HCT116 (cell line): ENCODE data around the gene BDNF. TPM values are rescaled to one million over a fixed set of nuclear protein-coding genes. Genes with fewer than 3 reads are reported as not detected.
A peak's percentile ranks its signal among the peaks of the same experiment; 100 is the strongest.

Source experiments
- ATAC-seq: fragments of 200-7000 bp; cut with Tn5 transposase; 2 replicates; pipeline ENCODE4 v1.9.1; 2020; ENCODE audit warnings: mild to moderate bottlenecking, moderate library complexity
- Bru-seq: library from RNA; stranded (reverse); fragments of 400-500 nt; gene quantifications from one replicate; lab custom pipeline; 2021; lab: Mats Ljungman, UMichigan
- BruChase-seq, 2 experiments: library from RNA; stranded (reverse); fragments of 400-500 nt; gene quantifications; one replicate each; lab custom pipeline; 2021; lab: Mats Ljungman, UMichigan
- BruUV-seq: library from RNA; stranded (reverse); fragments of 400-500 nt; replicated peaks from 2 replicates; lab custom pipeline; 2021; lab: Mats Ljungman, UMichigan
- CTCF ChIA-PET: fragments of 300-600 bp; sonication (Branson Sonifier 250); formaldehyde crosslinking; loops from one replicate; lab custom pipeline; 2021; ENCODE audit warnings: antibody characterized with exemption; lab: Charles Lee
- POLR2A ChIA-PET: fragments of 300-600, 350-600 bp; sonication (Branson Sonifier 250); formaldehyde crosslinking; loops from one replicate; lab custom pipeline; 2021; ENCODE audit warnings: antibody characterized with exemption; lab: Charles Lee
- RAD21 ChIA-PET, 2 experiments: fragments of 300-600 bp; sonication (Branson Sonifier 250); formaldehyde crosslinking; loops; one replicate each; lab custom pipeline; 2023; ENCODE audit warnings: low total read pairs in 2 of 2; ENCODE audit not compliant: uncharacterized antibody in 2 of 2, unreplicated experiment in 2 of 2, low non-redundant PET in 1 of 2; lab: Charles Lee
- DNase-seq: peaks from one replicate; pipeline ENCODE4 v3.0.0-alpha.2; 2010; ENCODE audit warnings: low read depth, low spot score
- H2AFZ ChIP-seq: fragments of 200-600 bp; shearing (Covaris generic), sonication (generic); 2 replicates; pipeline ENCODE4 v1.6.1; 2017; ENCODE audit warnings: low read depth, mixed run types, mixed read lengths, antibody characterized with exemption, low read length; ENCODE audit not compliant: poor library complexity, severe bottlenecking
- H3K27ac ChIP-seq: 2 replicates; pipeline ENCODE4 v1.5.1; 2012; ENCODE audit warnings: low read depth, low read length
- H3K27me3 ChIP-seq: fragments of 200-600 bp; sonication (generic); 2 replicates; pipeline ENCODE4 v1.6.1; 2016; ENCODE audit warnings: mixed run types, low read length, mixed read lengths; ENCODE audit not compliant: insufficient read depth
- H3K36me3 ChIP-seq, 2 experiments: fragments of 200-500 bp in 1 of 2; fragments of 200-600 bp in 1 of 2; sonication (Bioruptor generic) in 1 of 2; sonication (generic) in 1 of 2; 2 replicates each; pipeline versions ENCODE4 v1.5.1 to v1.6.1; 2014 to 2016; ENCODE audit warnings: low read length in 2 of 2, inconsistent platforms in 1 of 2, mixed read lengths in 1 of 2, mixed run types in 1 of 2; ENCODE audit not compliant: insufficient read depth in 2 of 2, control insufficient read depth in 1 of 2
- H3K4me1 ChIP-seq, 2 experiments: fragments of 200-600 bp in 1 of 2; sonication (generic) in 1 of 2; 2 replicates each; pipeline versions ENCODE4 v1.5.1 to v1.6.1; 2012 to 2017; ENCODE audit warnings: low read length in 2 of 2, inconsistent platforms in 1 of 2, mild to moderate bottlenecking in 1 of 2, mixed read lengths in 1 of 2, mixed run types in 1 of 2, moderate library complexity in 1 of 2; ENCODE audit not compliant: insufficient read depth in 2 of 2, control insufficient read depth in 1 of 2
- H3K4me2 ChIP-seq: fragments of 200-600 bp; sonication (generic); 2 replicates; pipeline ENCODE4 v1.6.1; 2017; ENCODE audit warnings: mixed run types, low read length, mixed read lengths
- H3K4me3 ChIP-seq, 2 experiments: fragments of 200-600 bp in 1 of 2; sonication (generic) in 1 of 2; replicated peaks in 1 of 2; 2 replicates each; pipeline ENCODE4 v1.5.1; 2011 to 2016; ENCODE audit warnings: low read length in 2 of 2, control low read depth in 1 of 2, low read depth in 1 of 2, mild to moderate bottlenecking in 1 of 2, mixed read lengths in 1 of 2, mixed run types in 1 of 2
- H3K79me2 ChIP-seq: fragments of 200-600 bp; sonication (generic); 2 replicates; pipeline ENCODE4 v1.6.1; 2017; ENCODE audit warnings: mild to moderate bottlenecking, mixed run types, low read length, moderate library complexity, mixed read lengths; ENCODE audit not compliant: insufficient read depth
- H3K9ac ChIP-seq: fragments of 200-600 bp; sonication (generic); 2 replicates; pipeline ENCODE4 v1.6.1; 2016; ENCODE audit warnings: low read length, mixed read lengths
- H3K9me2 ChIP-seq: fragments of 200-600 bp; sonication (generic), shearing (Covaris generic); 2 replicates; pipeline ENCODE4 v1.6.1; 2017; ENCODE audit warnings: mixed run types, mild to moderate bottlenecking, moderate library complexity; ENCODE audit not compliant: insufficient read depth
- H3K9me3 ChIP-seq, 2 experiments: fragments of 200-500 bp in 1 of 2; fragments of 200-600 bp in 1 of 2; sonication (Bioruptor generic) in 1 of 2; sonication (generic) in 1 of 2; 2 replicates each; pipeline ENCODE4 v1.6.1; 2014 to 2017; ENCODE audit warnings: low read length in 2 of 2, mixed read lengths in 2 of 2, inconsistent platforms in 1 of 2, low read depth in 1 of 2, mild to moderate bottlenecking in 1 of 2, mixed run types in 1 of 2, moderate library complexity in 1 of 2; ENCODE audit not compliant: control insufficient read depth in 1 of 2, insufficient read depth in 1 of 2
- H4K20me1 ChIP-seq: fragments of 200-600 bp; sonication (generic), shearing (Covaris generic); 2 replicates; pipeline ENCODE4 v1.6.1; 2017; ENCODE audit warnings: mixed run types, mild to moderate bottlenecking, moderate library complexity; ENCODE audit not compliant: insufficient read depth
- CBX3 ChIP-seq: IDR thresholded peaks from 2 replicates; pipeline ENCODE4 v1.6.1; 2012; ENCODE audit warnings: low read depth
- CTCF ChIP-seq, 3 experiments: fragments of 200-600 bp in 1 of 3; sonication (generic) in 1 of 3; IDR thresholded peaks in 2 of 3; conservative IDR thresholded peaks in 1 of 3; 2 replicates each; pipeline ENCODE4 v1.5.1; 2012 to 2017; ENCODE audit warnings: low read depth in 2 of 3, low read length in 2 of 3, antibody characterized with exemption in 1 of 3, borderline replicate concordance in 1 of 3, control low read depth in 1 of 3, mild to moderate bottlenecking in 1 of 3, mixed read lengths in 1 of 3, mixed run types in 1 of 3, moderate library complexity in 1 of 3; ENCODE audit not compliant: insufficient read depth in 1 of 3
- EGR1 ChIP-seq: IDR thresholded peaks from 2 replicates; pipeline ENCODE4 v1.6.1; 2012; ENCODE audit warnings: low read depth
- EZH2 ChIP-seq: fragments of 200-600 bp; sonication (generic); IDR thresholded peaks from 2 replicates; pipeline ENCODE4 v1.6.1; 2017; ENCODE audit warnings: antibody characterized with exemption, mixed run types
- EZH2phosphoT487 ChIP-seq: fragments of 200-600 bp; IDR thresholded peaks from 2 replicates; pipeline ENCODE4 v1.6.1; 2018; ENCODE audit warnings: antibody characterized with exemption, borderline replicate concordance
- FOSL1 ChIP-seq: IDR thresholded peaks from 2 replicates; pipeline ENCODE4 v1.6.1; 2012; ENCODE audit warnings: low read depth
- JUND ChIP-seq: IDR thresholded peaks from 2 replicates; pipeline ENCODE4 v1.6.1; 2012
- POLR2A ChIP-seq: IDR thresholded peaks from 2 replicates; pipeline ENCODE4 v1.7.0; 2011; ENCODE audit warnings: borderline replicate concordance; ENCODE audit not compliant: insufficient read depth, insufficient read length; ENCODE audit errors: extremely low read depth
- POLR2AphosphoS5 ChIP-seq: IDR thresholded peaks from 2 replicates; pipeline ENCODE4 v1.6.1; 2011; ENCODE audit warnings: mild to moderate bottlenecking, low read depth, low read length, moderate library complexity
- RAD21 ChIP-seq: IDR thresholded peaks from 2 replicates; pipeline ENCODE4 v1.6.1; 2012; ENCODE audit warnings: low read depth, mild to moderate bottlenecking
- SIN3A ChIP-seq: IDR thresholded peaks from 2 replicates; pipeline ENCODE4 v1.6.1; 2012; ENCODE audit warnings: low read depth
- SP1 ChIP-seq: IDR thresholded peaks from 2 replicates; pipeline ENCODE4 v1.6.1; 2012; ENCODE audit warnings: low read depth
- SRF ChIP-seq: IDR thresholded peaks from 2 replicates; pipeline ENCODE4 v1.6.1; 2012; ENCODE audit warnings: low read depth
- TCF7L2 ChIP-seq: IDR thresholded peaks from 2 replicates; pipeline ENCODE4 v1.7.0; 2011; ENCODE audit warnings: borderline replicate concordance, inconsistent platforms; ENCODE audit not compliant: insufficient read depth, insufficient read length; ENCODE audit errors: extremely low read depth
- YY1 ChIP-seq: IDR thresholded peaks from 2 replicates; pipeline ENCODE4 v1.6.1; 2011; ENCODE audit warnings: low read length, low read depth, moderate library complexity, mild to moderate bottlenecking; ENCODE audit not compliant: insufficient replicate concordance; ENCODE audit errors: extremely low read depth
- ZBTB33 ChIP-seq: IDR thresholded peaks from 2 replicates; pipeline ENCODE4 v1.6.1; 2011; ENCODE audit warnings: mild to moderate bottlenecking, low read length, moderate library complexity; ENCODE audit not compliant: insufficient replicate concordance; ENCODE audit errors: extremely low read depth
- ZFX ChIP-seq: fragments of 450-650 bp; IDR thresholded peaks from 2 replicates; pipeline ENCODE4 v1.6.1; 2017
- ZNF274 ChIP-seq: fragments of 200-500 bp; sonication (Bioruptor generic); IDR thresholded peaks from 2 replicates; pipeline ENCODE4 v1.6.1; 2014; ENCODE audit warnings: mild to moderate bottlenecking, low read depth, low read length, inconsistent platforms
- intact Hi-C: fragments of 100-400 bp; cut with micrococcal nuclease; formaldehyde crosslinking; loops from 2 replicates; pipeline ENCODE4 v1.10.0; 2022
- long read RNA-seq: library from polyadenylated mRNA; unstranded; transcript quantifications from one replicate; pipeline ENCODE4 v2.0.0, GENCODE V29; 2021; ENCODE audit not compliant: unreplicated experiment
- polyA plus RNA-seq: library from polyadenylated mRNA; unstranded; fragments of >200 nt; gene quantifications from 2 replicates; pipeline ENCODE4 v1.2.1, GENCODE V29; 2012; ENCODE audit warnings: missing spikeins
- total RNA-seq: library from RNA; stranded (reverse); gene quantifications from one replicate; pipeline ENCODE4 v1.2.1, GENCODE V29; 2021; ENCODE audit not compliant: unreplicated experiment
- TF ChIP-seq, protein P1 (sequence below): IDR thresholded peaks from 2 replicates; pipeline ENCODE4 v1.6.1; 2012

BDNF gene
- total RNA-seq = 22.0 TPM
- 3.9 and 5.0 TPM in 2 replicates for polyA plus RNA-seq
- percentile 87 among the genes with signal in this experiment for Bru-seq, nascent RNA
- BruChase-seq, experiment 1, labeled RNA remaining after a 6-hour chase = percentile 56 among the genes with signal in this experiment
- percentile 81 among the genes with signal in this experiment for BruChase-seq, experiment 2, labeled RNA remaining after a 2-hour chase
- long read RNA-seq, full-length matches to known transcripts = 51 of 54 reads
- long read RNA-seq, partial matches to known transcripts = 0 of 54 reads
- long read RNA-seq, other reads (novel, unspliced or antisense) = 3 of 54 reads

GRCh38 chr11:27700351-27701301 lies at the start of gene BDNF:
Gene BDNF (minus strand): TSS chr11:27700455. CDS start chr11:27658564, 41,891 bp downstream.
- Histone ChIP-seq H3K79me2 (peaks cover 56% of the 10 kb centered on the region), H3K27ac (peak within 1 kb of the TSS; percentile 89), H4K20me1 (peaks cover 9% of the 10 kb centered on the region; the same call in 1 of the 2 replicates), H3K4me1 (peaks cover 40 to 56% of the 10 kb centered on the region in 2 experiments), H3K27me3 (no peaks in the 10 kb centered on the region), H3K36me3 (0 out of 4 replicates have a peak, but pooled peaks cover 0 to 5% of the 10 kb centered on the region in 2 experiments), H2AFZ (peak within 1 kb of the TSS; percentile 94), H3K9me3 (no peaks in the 10 kb centered on the region), H3K9me2 (no peaks in the 10 kb centered on the region), H3K4me3 (peak within 1 kb of the TSS; percentile 69 to 86), H3K9ac (peak within 1 kb of the TSS; percentile 77), H3K4me2 (peak within 1 kb of the TSS; percentile 93)
- ChIA-PET POLR2A (interaction anchor here (0.7 to 2.5 kb wide), 6 partner anchors 138 to 1001 kb away, joined by 3 to 9 read pairs (median 4); partner anchors contain the start of genes KIF18A and METTL15), RAD21 (interaction anchor here (0.6 to 3.1 kb wide), 10 partner anchors 17 to 1628 kb away, joined by 3 to 24 read pairs (median 4); no protein-coding TSS in a partner anchor), CTCF (interaction anchor here (0.8 to 5.0 kb wide), 10 partner anchors 17 to 1634 kb away, joined by 3 to 69 read pairs (median 26); no protein-coding TSS in a partner anchor)
- no TSS peak for BruUV-seq
- intact Hi-C loops = loop anchor here (1.0 kb wide), 1 partner anchor 408 kb away; the partner anchor contains the start of genes KIF18A and METTL15
- ATAC-seq (peak; percentile 67), DNase-seq (no peak)
- peak; percentile 47 for TF ChIP-seq POLR2A
- no peak for TF ChIP-seq ZBTB33
- TF ChIP-seq EGR1 = no peak
- TF ChIP-seq CBX3 = no peak
- TF ChIP-seq ZNF274 = no peak
- no peak for TF ChIP-seq RAD21
- no peak for TF ChIP-seq CTCF (IDR thresholded peaks at IDR 0.05 in 2 of 3, conservative IDR thresholded peaks at IDR 0.05 in 1 of 3; ENCODE audit: borderline replicate concordance in 1 of 3, insufficient read depth in 1 of 3, low read depth in 2 of 3, low read length in 2 of 3)
- TF ChIP-seq EZH2phosphoT487 = no peak
- no peak; the same call in 1 of the 2 replicates for TF ChIP-seq SIN3A
- TF ChIP-seq POLR2AphosphoS5 = peak; percentile 73
- no peak for TF ChIP-seq JUND
- TF ChIP-seq SRF = no peak
- TF ChIP-seq, protein P1, sequence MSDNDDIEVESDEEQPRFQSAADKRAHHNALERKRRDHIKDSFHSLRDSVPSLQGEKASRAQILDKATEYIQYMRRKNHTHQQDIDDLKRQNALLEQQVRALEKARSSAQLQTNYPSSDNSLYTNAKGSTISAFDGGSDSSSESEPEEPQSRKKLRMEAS = peak; percentile 13
- no peak for TF ChIP-seq SP1
- no peak for TF ChIP-seq ZFX
- no peak for TF ChIP-seq EZH2
- TF ChIP-seq TCF7L2 = peak; percentile 14
- TF ChIP-seq YY1 = no peak
- TF ChIP-seq FOSL1 = no peak
